Effector memory CD4-positive, alpha-beta T cell (primary cell): ENCODE measurements around the gene KIF1B.

ENCODE experiments used
- DNase-seq, 3 donors: peaks; one replicate each; pipeline ENCODE4 v3.0.0-alpha.2; 2020
- H3K27ac ChIP-seq: 2 replicates; pipeline ENCODE4 v1.7.0; 2013; ENCODE audit warnings: mild to moderate bottlenecking, low read length, moderate library complexity; ENCODE audit not compliant: insufficient read depth, poor library complexity, severe bottlenecking
- H3K27me3 ChIP-seq: replicated peaks from 2 replicates; pipeline ENCODE4 v1.7.0; 2013; ENCODE audit warnings: mild to moderate bottlenecking, low read length; ENCODE audit not compliant: insufficient read depth, control insufficient read depth, poor library complexity, severe bottlenecking
- H3K36me3 ChIP-seq: 2 replicates; pipeline ENCODE4 v1.7.0; 2013; ENCODE audit warnings: mild to moderate bottlenecking, low read length, moderate library complexity; ENCODE audit not compliant: control insufficient read depth, insufficient read depth
- H3K4me1 ChIP-seq: 2 replicates; pipeline ENCODE4 v1.7.0; 2013; ENCODE audit warnings: low read length, mild to moderate bottlenecking; ENCODE audit not compliant: control insufficient read depth, insufficient read depth, poor library complexity, severe bottlenecking
- H3K4me3 ChIP-seq: 2 replicates; pipeline ENCODE4 v1.7.0; 2013; ENCODE audit warnings: low read length, low read depth, mild to moderate bottlenecking; ENCODE audit not compliant: insufficient read depth, poor library complexity, severe bottlenecking
- H3K9me3 ChIP-seq: 2 replicates; pipeline ENCODE4 v1.7.0; 2013; ENCODE audit warnings: mild to moderate bottlenecking, low read length, moderate library complexity; ENCODE audit not compliant: control insufficient read depth

KIF1B gene

DNA sequence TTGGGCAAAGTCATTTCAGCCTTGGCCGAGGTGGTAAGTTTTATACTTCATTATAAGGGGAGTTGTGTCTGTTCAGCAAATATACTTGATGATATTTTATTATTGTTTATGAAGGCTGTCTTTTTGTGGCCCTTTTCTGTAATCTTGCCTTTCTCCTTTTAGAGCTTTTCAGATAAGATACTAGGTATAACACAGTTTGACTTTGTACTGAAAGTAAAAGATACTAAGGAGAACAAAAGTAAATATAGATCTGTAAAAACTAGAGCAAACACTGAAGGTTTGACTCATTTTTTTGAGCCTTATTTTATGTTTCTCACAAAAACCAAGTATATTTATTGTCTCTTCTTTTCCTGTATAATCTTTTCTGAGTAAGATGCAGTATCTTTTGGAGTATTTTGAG lies 61.9 kb downstream of the KIF1B start:
- H3K36me3 ChIP-seq = no peaks in the 10 kb centered on the region
- H3K27me3 ChIP-seq = no peaks in the 10 kb centered on the region
- H3K4me1 ChIP-seq = no peaks in the 10 kb centered on the region
- no peak overlapping the region for H3K4me3 ChIP-seq
- H3K9me3 ChIP-seq = no peaks in the 10 kb centered on the region
- H3K27ac ChIP-seq = no peak overlapping the region
- DNase-seq = no peak

DNA sequence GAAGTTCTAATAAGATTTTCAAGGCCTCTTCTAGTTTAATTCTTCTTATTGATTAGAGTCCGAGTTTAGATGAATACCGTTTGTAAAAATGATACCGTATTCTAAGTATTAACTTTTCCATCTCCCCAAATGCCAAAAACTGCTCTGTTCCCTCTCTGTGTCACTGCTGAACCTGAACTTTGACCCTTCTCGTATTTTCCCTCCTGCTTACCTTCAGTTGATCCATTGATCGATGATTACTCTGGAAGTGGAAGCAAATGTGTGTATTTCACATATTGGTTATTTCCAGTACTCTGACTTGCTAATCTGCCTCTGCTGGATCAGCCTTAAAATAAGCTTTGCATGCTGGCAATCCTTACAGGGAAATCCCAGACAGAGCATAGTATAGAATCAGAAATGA lies 68.5 kb downstream of the KIF1B start:
- no peak overlapping the region for H3K27ac ChIP-seq
- no peak overlapping the region for H3K4me3 ChIP-seq
- DNase-seq = no peak
- no peaks in the 10 kb centered on the region for H3K27me3 ChIP-seq
- H3K9me3 ChIP-seq = no peaks in the 10 kb centered on the region
- H3K36me3 ChIP-seq = peaks cover 3% of the 10 kb centered on the region
- H3K4me1 ChIP-seq = no peaks in the 10 kb centered on the region

DNA sequence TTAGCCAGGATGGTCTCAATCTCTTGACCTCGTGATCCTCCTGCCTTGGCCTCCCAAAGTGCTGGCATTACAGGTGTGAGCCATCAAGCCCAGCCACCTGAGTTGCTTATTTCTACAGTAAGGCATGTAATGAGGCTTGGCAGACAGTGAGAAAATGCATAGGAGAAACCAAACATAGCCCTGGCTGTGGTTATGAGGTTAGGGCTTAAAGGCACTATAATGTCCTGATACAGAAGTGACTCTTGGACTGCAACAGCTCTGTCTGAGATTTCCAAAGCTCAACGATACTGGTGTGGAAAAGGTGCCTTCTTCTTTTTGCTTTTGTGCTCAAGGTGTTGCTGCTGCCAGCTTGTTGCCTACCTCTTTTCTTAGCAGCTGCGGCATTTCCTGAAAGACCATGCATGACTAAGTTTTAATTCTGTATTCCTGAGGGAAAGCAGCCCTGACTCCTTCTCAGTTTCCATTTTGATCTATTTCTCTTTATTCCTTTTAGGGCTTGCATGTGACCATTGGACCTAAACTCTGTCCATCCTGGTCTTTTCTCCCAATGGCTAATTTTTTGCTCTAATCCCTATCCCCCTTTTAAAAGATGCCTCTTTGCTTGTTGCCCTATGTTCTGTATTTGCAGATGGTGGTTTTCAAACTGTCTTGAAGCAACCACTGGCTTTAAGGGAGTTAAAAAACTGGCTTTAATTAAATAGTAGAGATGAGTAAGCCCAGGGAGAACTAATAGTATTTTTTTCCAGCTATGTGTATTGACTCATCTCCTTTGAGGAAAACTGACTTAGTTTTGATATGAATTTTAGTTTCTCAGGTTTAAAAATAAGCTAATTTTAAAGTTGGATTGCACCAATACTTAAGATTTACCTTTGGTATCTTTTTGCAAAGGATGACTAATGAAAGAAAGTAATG lies 70.3 kb downstream of the KIF1B start:
- H3K27ac ChIP-seq = no peak overlapping the region
- H3K9me3 ChIP-seq = no peaks in the 10 kb centered on the region
- H3K36me3 ChIP-seq = peaks cover 3% of the 10 kb centered on the region
- H3K4me1 ChIP-seq = no peaks in the 10 kb centered on the region
- H3K27me3 ChIP-seq = no peaks in the 10 kb centered on the region
- DNase-seq = no peak
- H3K4me3 ChIP-seq = no peak overlapping the region

DNA sequence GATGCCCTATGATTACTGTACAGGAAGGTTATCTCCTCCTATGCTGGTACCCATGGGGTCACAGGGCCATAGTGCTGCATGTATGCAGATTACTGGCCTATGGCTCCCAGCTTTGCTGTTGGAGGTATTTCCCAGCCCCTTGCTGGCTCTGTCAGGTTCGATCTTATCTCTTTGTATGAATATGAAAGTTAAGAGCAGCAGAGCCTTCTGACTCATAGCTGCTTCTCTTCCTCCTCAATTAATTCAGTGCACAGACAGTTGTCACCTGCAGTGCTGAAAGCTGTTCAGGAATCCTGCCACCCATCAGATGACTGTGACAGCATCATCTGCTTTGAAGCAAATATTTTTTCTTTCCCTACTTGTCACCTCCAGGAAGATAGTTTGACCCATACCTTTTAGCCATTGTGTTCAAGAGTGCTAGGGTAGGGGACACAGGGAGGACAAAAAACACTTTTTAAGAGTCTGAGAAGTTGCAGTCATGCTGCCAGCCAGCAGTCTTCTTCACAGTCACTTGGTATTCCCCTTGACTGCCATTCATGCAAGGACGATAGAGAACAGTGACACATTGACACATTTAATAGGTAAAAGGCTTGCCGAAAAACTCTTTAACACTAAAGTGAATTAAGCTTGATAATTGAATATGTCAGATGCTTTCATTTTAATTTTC lies 73.1 kb downstream of the KIF1B start:
- Histone ChIP-seq H3K4me1 (no peaks in the 10 kb centered on the region), H3K27me3 (no peaks in the 10 kb centered on the region), H3K27ac (no peak overlapping the region), H3K9me3 (no peaks in the 10 kb centered on the region), H3K36me3 (peaks cover 3% of the 10 kb centered on the region), H3K4me3 (no peak overlapping the region)
- DNase-seq = no peak

DNA sequence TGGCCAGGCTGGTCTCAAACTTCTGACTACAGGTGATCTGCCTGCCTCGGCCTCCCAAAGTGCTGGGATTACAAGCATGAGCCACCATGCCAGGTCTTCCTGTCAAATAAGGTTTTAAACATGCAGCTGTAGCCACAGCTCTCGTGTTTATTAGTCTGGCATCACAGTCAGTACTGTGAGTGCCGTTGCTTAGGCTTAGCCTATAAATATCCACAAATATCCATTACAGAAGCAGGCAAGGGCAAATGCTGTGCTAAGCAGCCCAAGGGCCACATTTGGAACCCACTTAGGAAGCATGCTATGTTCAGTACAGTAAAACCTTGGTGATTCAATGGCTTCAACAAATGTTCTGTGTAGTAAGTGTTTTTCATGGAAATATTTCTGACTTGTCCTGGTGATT lies 75.9 kb downstream of the KIF1B start:
- no peak overlapping the region for H3K4me3 ChIP-seq
- H3K27ac ChIP-seq = no peak overlapping the region
- H3K4me1 ChIP-seq = no peaks in the 10 kb centered on the region
- H3K27me3 ChIP-seq = no peaks in the 10 kb centered on the region
- peaks cover 3% of the 10 kb centered on the region for H3K36me3 ChIP-seq
- H3K9me3 ChIP-seq = no peaks in the 10 kb centered on the region
- DNase-seq = no peak

DNA sequence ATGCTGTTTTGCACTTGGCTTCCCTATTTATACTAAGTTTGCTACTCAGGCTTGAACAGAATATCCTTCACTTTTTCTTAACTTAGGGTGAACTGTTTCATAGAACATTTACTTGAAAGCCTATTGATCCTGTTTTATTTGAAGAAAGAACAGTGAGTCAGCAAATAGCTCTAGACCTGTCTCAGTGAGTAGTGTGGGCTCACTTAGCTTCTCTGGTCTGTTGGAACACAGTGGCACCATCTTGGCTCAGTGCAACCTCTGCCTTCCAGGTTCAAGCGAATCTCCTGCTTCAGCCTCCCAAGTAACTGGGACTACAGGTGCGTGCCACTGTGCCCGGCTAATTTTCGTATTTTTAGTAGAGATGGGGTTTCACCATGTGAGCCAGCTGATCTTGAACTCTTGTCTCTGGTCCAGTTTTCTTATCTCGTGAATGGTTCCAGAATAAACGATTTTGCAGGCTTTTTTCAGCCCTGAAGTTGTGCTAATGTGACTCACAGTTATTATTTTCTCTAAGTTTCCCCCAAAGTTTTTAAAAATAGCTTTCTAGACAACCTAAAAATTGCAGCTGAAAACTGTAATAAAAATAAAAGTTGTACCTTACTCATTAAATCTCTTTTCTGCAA lies 76.8 kb downstream of the KIF1B start:
- Histone ChIP-seq H3K27me3 (no peaks in the 10 kb centered on the region), H3K36me3 (peaks cover 3% of the 10 kb centered on the region), H3K9me3 (no peaks in the 10 kb centered on the region), H3K4me3 (no peak overlapping the region), H3K4me1 (no peaks in the 10 kb centered on the region), H3K27ac (no peak overlapping the region)
- no peak for DNase-seq

DNA sequence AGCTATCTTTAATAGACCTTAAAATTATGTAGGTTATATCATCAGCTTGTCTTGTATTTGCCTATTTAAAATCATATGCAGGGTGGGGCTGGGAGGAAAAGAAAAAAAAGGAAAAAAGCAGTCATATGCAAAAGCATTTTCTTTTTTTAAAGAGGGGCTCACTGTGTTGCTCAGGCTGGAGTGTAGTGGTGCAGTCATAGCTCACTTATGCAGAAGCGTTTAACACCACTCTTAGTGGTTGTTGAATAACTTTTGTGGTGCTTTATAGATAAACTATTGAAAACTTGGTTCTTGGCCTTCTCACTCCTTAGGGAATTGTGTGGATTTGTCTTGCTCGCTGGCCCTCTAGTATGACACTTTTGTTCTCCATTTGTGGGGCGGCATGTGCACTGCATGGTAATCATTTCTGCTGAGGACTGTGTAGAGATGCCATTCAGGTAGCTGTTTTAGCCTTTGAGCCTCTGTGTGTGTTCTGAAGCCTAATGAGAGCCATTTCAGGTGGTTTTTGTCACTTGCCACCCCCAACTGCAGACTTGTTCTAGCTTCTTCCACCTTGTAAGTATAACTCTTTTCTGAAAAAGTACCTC lies 77.8 kb downstream of the KIF1B start:
- no peaks in the 10 kb centered on the region for H3K27me3 ChIP-seq
- no peak for DNase-seq
- H3K27ac ChIP-seq = no peak overlapping the region
- no peaks in the 10 kb centered on the region for H3K9me3 ChIP-seq
- no peaks in the 10 kb centered on the region for H3K36me3 ChIP-seq
- no peaks in the 10 kb centered on the region for H3K4me1 ChIP-seq
- H3K4me3 ChIP-seq = no peak overlapping the region

DNA sequence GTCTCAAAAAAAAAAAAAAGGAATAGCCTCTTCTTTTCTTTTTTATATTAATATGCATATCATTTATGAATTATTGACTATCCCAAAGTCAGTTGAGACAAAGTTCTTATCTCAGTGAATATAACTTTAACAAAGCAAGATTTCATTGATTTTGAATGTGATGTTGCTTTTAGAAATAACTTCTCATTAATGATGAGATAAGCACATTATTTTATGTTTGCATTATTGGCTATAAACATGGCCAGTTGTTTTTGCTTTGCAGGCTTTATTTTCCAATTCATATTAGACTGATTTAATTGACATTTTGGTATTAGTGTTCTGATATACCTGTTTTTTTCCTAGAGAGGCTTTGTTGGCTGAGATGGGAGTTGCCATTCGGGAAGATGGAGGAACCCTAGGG lies 81.3 kb downstream of the KIF1B start:
- Histone ChIP-seq H3K9me3 (no peaks in the 10 kb centered on the region), H3K27me3 (no peaks in the 10 kb centered on the region), H3K4me3 (no peak overlapping the region), H3K27ac (no peak overlapping the region), H3K36me3 (peaks cover 6% of the 10 kb centered on the region), H3K4me1 (no peaks in the 10 kb centered on the region)
- DNase-seq = no peak

DNA sequence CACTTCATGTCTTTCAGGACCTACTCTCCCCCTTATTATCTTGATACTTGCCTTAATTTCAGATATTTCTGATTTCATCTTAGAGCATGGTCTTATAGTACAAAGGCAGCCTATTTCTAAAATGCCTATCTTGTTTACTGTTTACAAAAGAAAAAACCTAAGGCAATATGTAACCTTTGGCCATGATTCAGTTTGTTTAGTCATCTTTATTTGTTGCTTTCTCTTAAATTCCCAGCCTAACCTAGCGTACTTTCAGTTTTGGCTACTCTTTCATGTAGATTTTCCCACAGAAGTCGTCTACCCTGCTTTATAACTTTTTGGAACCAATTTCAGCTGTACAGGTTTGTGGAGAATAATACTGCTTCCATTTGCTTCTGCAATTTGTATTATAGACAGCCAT lies 81.8 kb downstream of the KIF1B start:
- DNase-seq = no peak
- no peak overlapping the region for H3K4me3 ChIP-seq
- H3K27ac ChIP-seq = no peak overlapping the region
- peaks cover 6% of the 10 kb centered on the region for H3K36me3 ChIP-seq
- no peaks in the 10 kb centered on the region for H3K4me1 ChIP-seq
- H3K9me3 ChIP-seq = no peaks in the 10 kb centered on the region
- no peaks in the 10 kb centered on the region for H3K27me3 ChIP-seq
